SU-DHL-6 (cell line): Measurements from ENCODE around the gene RAD51B.

Source experiments
- EZH2phosphoT487 ChIP-seq: fragments of 200-600 bp; sonication (generic), shearing (Covaris generic); conservative IDR thresholded peaks from 2 replicates; pipeline ENCODE4 v1.6.1; 2018; ENCODE audit warnings: mild to moderate bottlenecking, antibody characterized with exemption, low read length, moderate library complexity, mixed read lengths
- TF ChIP-seq, protein P1 (sequence below): fragments of 200-600 bp; sonication (generic); IDR thresholded peaks from one replicate; pipeline ENCODE4 v1.5.1; 2017; ENCODE audit warnings: antibody characterized with exemption, mild to moderate bottlenecking, low read length, moderate library complexity; ENCODE audit not compliant: insufficient read depth, poor library complexity, severe bottlenecking

DNA sequence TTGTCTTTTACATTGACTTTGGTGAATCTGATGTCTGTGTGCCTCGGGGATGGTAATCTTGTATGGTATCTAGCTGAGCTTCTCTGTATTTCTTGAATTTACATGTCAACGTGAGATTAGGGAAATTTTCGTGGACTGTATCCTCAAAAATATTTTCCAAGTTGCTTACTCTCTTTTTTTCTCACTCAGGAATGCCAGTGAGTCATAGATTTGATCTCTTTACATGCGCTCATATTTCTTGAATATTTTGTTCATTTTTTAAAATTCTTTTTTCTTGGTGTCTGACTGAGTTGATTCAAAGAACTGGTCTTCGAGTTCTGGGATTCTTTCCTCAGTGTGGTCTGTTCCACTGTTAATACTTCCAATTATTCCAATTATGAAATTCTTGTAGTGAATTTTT, 207.7 kb downstream of the RAD51B start:
- TF ChIP-seq, protein P1, sequence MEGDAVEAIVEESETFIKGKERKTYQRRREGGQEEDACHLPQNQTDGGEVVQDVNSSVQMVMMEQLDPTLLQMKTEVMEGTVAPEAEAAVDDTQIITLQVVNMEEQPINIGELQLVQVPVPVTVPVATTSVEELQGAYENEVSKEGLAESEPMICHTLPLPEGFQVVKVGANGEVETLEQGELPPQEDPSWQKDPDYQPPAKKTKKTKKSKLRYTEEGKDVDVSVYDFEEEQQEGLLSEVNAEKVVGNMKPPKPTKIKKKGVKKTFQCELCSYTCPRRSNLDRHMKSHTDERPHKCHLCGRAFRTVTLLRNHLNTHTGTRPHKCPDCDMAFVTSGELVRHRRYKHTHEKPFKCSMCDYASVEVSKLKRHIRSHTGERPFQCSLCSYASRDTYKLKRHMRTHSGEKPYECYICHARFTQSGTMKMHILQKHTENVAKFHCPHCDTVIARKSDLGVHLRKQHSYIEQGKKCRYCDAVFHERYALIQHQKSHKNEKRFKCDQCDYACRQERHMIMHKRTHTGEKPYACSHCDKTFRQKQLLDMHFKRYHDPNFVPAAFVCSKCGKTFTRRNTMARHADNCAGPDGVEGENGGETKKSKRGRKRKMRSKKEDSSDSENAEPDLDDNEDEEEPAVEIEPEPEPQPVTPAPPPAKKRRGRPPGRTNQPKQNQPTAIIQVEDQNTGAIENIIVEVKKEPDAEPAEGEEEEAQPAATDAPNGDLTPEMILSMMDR, result no peak
- no peak for TF ChIP-seq EZH2phosphoT487
